NCI-H128 (cell line): Measurements from ENCODE around the gene HSPA9.

Experiments
- DNase-seq: peaks from one replicate; lab custom pipeline; 2025; ENCODE audit not compliant: unreplicated experiment; lab: John Stamatoyannopoulos, UW

Gene HSPA9

GRCh38 chr5:138596105-138596881 is 21.1 kb upstream of the HSPA9 start:
- DNase-seq = no peak

- DNase-seq = no peak
These were observed 20.1 kb upstream of the HSPA9 start for GRCh38 chr5:138595180-138595795.

- DNase-seq = no peak
These were observed 19.3 kb upstream of the HSPA9 start for GRCh38 chr5:138594305-138595058.

- DNase-seq = no peak
These were observed 13.0 kb upstream of the HSPA9 start for GRCh38 chr5:138588013-138588788.

GRCh38 chr5:138585157-138585556 is 10.0 kb upstream of the HSPA9 start:
- no peak for DNase-seq

GRCh38 chr5:138583984-138584637 is 8.9 kb upstream of the HSPA9 start:
- DNase-seq = no peak

- DNase-seq = no peak
These were observed 7.8 kb upstream of the HSPA9 start for GRCh38 chr5:138582959-138583358.

- DNase-seq = no peak
These were observed 5.6 kb upstream of the HSPA9 start for GRCh38 chr5:138580777-138581176.

GRCh38 chr5:138580001-138580400 is 4.8 kb upstream of the HSPA9 start:
- DNase-seq = no peak

- DNase-seq = no peak
These were observed 4.3 kb upstream of the HSPA9 start for GRCh38 chr5:138579517-138579863.

- no peak for DNase-seq
These were observed 2.3 kb upstream of the HSPA9 start for GRCh38 chr5:138577452-138577851.

GRCh38 chr5:138574744-138575193 is 432 bp downstream of the HSPA9 start:
- no peak for DNase-seq

GRCh38 chr5:138573949-138574670 is 1.1 kb downstream of the HSPA9 start:
- no peak for DNase-seq

GRCh38 chr5:138573223-138573622 is 2.0 kb downstream of the HSPA9 start:
- DNase-seq = no peak

GRCh38 chr5:138570871-138571270 is 4.3 kb downstream of the HSPA9 start:
- no peak for DNase-seq

- no peak for DNase-seq
These were observed 5.4 kb downstream of the HSPA9 start for GRCh38 chr5:138569782-138570181.

GRCh38 chr5:138568061-138568824 is 7.0 kb downstream of the HSPA9 start:
- no peak for DNase-seq

- no peak for DNase-seq
These were observed 8.4 kb downstream of the HSPA9 start for GRCh38 chr5:138566792-138567191.

GRCh38 chr5:138565100-138565821 is 9.9 kb downstream of the HSPA9 start:
- DNase-seq = no peak
